Testis (tissue), 2 donors: ENCODE data around the gene KRTAP22-1.

Source experiments
- POLR2A ChIP-seq: fragments of 450-650 bp; IDR thresholded peaks from one replicate; pipeline ENCODE4 v1.6.1; 2017; ENCODE audit warnings: antibody characterized with exemption, mild to moderate bottlenecking, moderate library complexity
- TF ChIP-seq, protein P1 (sequence below), 3 experiments: fragments of 450-650 bp in 2 of 3; fragments of 200-600 bp in 1 of 3; sonication (generic) in 1 of 3; IDR thresholded peaks; one replicate each; pipeline ENCODE4 v1.5.1; 2016 to 2019; ENCODE audit warnings: antibody characterized with exemption in 3 of 3, mild to moderate bottlenecking in 2 of 3, moderate library complexity in 1 of 3

DNA sequence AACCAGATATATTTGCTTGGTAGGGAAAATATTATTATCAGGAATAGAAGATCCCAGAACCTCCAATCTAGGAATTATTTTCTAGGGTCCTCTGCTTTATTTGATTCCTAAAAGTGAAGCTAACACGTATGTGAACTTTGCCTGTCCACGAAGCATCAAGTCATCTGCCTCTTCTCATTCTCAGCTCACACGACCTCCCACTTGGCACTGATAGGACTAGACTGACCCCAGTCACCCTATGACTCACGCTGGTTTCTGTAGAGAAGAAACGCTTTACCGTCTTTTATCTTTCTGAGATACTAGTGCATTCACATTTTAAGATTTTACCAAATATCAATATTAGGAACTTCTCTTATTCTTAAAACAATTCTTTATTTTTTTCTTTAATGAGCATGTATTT, 37.8 kb upstream of the KRTAP22-1 start:
- no peak for TF ChIP-seq POLR2A
- TF ChIP-seq, protein P1, sequence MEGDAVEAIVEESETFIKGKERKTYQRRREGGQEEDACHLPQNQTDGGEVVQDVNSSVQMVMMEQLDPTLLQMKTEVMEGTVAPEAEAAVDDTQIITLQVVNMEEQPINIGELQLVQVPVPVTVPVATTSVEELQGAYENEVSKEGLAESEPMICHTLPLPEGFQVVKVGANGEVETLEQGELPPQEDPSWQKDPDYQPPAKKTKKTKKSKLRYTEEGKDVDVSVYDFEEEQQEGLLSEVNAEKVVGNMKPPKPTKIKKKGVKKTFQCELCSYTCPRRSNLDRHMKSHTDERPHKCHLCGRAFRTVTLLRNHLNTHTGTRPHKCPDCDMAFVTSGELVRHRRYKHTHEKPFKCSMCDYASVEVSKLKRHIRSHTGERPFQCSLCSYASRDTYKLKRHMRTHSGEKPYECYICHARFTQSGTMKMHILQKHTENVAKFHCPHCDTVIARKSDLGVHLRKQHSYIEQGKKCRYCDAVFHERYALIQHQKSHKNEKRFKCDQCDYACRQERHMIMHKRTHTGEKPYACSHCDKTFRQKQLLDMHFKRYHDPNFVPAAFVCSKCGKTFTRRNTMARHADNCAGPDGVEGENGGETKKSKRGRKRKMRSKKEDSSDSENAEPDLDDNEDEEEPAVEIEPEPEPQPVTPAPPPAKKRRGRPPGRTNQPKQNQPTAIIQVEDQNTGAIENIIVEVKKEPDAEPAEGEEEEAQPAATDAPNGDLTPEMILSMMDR (IDR thresholded peaks at IDR 0.05), result no peak
